IMR-90 (cell line): ENCODE measurements around the gene CEP128. TPM values are rescaled to one million over a fixed set of nuclear protein-coding genes. Genes with fewer than 3 reads are reported as not detected.

Experiments
- ATAC-seq: fragments of 200-7000 bp; cut with Tn5 transposase; 2 replicates; pipeline ENCODE4 v1.9.1; 2020; ENCODE audit warnings: low read depth, mild to moderate bottlenecking, moderate library complexity
- BruUV-seq: library from RNA; stranded (reverse); fragments of 400-500 nt; replicated peaks from 2 replicates; lab custom pipeline; 2021; lab: Mats Ljungman, UMichigan
- CTCF ChIA-PET: fragments of 300-600 bp; formaldehyde crosslinking; extraction: SDS; loops from one replicate; lab custom pipeline; 2021; ENCODE audit warnings: antibody characterized with exemption; lab: Yijun Ruan, JAX
- POLR2A ChIA-PET: fragments of 300-600 bp; sonication (Branson Sonifier 250); formaldehyde crosslinking; loops from one replicate; lab custom pipeline; 2022; ENCODE audit warnings: antibody characterized with exemption; ENCODE audit not compliant: unreplicated experiment; lab: Charles Lee
- DNase-seq: peaks from one replicate; pipeline ENCODE4 v3.0.0; 2013
- H2AFZ ChIP-seq: replicated peaks from 2 replicates; pipeline ENCODE3; 2013; ENCODE audit warnings: low read length, mild to moderate bottlenecking; ENCODE audit not compliant: poor library complexity
- H2AK5ac ChIP-seq: 2 replicates; pipeline ENCODE4 v1.6.1; 2013; ENCODE audit warnings: low read depth, low read length, inconsistent platforms
- H2AK9ac ChIP-seq: replicated peaks from 2 replicates; pipeline ENCODE3; 2013; ENCODE audit warnings: mild to moderate bottlenecking, low read depth, low read length, moderate library complexity; ENCODE audit not compliant: poor library complexity
- H2BK120ac ChIP-seq: 2 replicates; pipeline ENCODE4 v1.6.1; 2013; ENCODE audit warnings: low read depth, low read length, inconsistent platforms
- H2BK15ac ChIP-seq: 3 replicates; pipeline ENCODE4 v1.6.1; 2013; ENCODE audit warnings: low read depth, low read length, inconsistent platforms
- H2BK20ac ChIP-seq: 2 replicates; pipeline ENCODE4 v1.6.1; 2013; ENCODE audit warnings: low read depth, mild to moderate bottlenecking, inconsistent platforms, low read length, moderate library complexity
- H2BK5ac ChIP-seq: 2 replicates; pipeline ENCODE4 v1.6.1; 2013; ENCODE audit warnings: mild to moderate bottlenecking, low read depth, low read length, inconsistent platforms; ENCODE audit not compliant: poor library complexity, severe bottlenecking
- H3K14ac ChIP-seq: replicated peaks from 2 replicates; pipeline ENCODE4 v1.6.1; 2013; ENCODE audit warnings: low read depth, low read length, inconsistent platforms
- H3K18ac ChIP-seq: 2 replicates; pipeline ENCODE4 v1.6.1; 2013; ENCODE audit warnings: low read depth, low read length, control low read depth
- H3K23ac ChIP-seq: 2 replicates; pipeline ENCODE4 v1.6.1; 2013; ENCODE audit warnings: low read depth, low read length, inconsistent platforms
- H3K27ac ChIP-seq: 2 replicates; pipeline ENCODE4 v1.5.1; 2013; ENCODE audit warnings: mild to moderate bottlenecking, control low read depth, low read length; ENCODE audit not compliant: insufficient read depth
- H3K27me3 ChIP-seq: 2 replicates; pipeline ENCODE4 v1.6.1; 2013; ENCODE audit warnings: low read length; ENCODE audit not compliant: control insufficient read depth, insufficient read depth
- H3K36me3 ChIP-seq: 2 replicates; pipeline ENCODE4 v1.6.1; 2013; ENCODE audit warnings: low read length, mixed read lengths; ENCODE audit not compliant: control insufficient read depth, insufficient read depth
- H3K4ac ChIP-seq: 2 replicates; pipeline ENCODE4 v1.6.1; 2013; ENCODE audit warnings: low read depth, low read length, inconsistent platforms
- H3K4me1 ChIP-seq: 2 replicates; pipeline ENCODE4 v1.6.1; 2013; ENCODE audit warnings: low read length, mixed read lengths; ENCODE audit not compliant: control insufficient read depth, insufficient read depth
- H3K4me2 ChIP-seq: 2 replicates; pipeline ENCODE4 v1.6.1; 2013; ENCODE audit warnings: low read depth, mild to moderate bottlenecking, control low read depth, low read length, moderate library complexity
- H3K4me3 ChIP-seq: 2 replicates; pipeline ENCODE4 v1.5.1; 2013; ENCODE audit warnings: low read depth, mild to moderate bottlenecking, control low read depth, low read length, moderate library complexity; ENCODE audit not compliant: insufficient read depth
- H3K56ac ChIP-seq: 2 replicates; pipeline ENCODE4 v1.6.1; 2013; ENCODE audit warnings: low read length, inconsistent platforms; ENCODE audit not compliant: insufficient read depth; ENCODE audit errors: extremely low read depth
- H3K79me1 ChIP-seq, 2 experiments: 2 replicates each; pipeline ENCODE4 v1.6.1; 2013; ENCODE audit warnings: low read length in 2 of 2, inconsistent platforms in 1 of 2, low read depth in 1 of 2
- H3K9ac ChIP-seq: 2 replicates; pipeline ENCODE4 v1.6.1; 2013; ENCODE audit warnings: low read depth, low read length, control low read depth
- H3K9me1 ChIP-seq: 2 replicates; pipeline ENCODE4 v1.6.1; 2013; ENCODE audit warnings: low read length, inconsistent platforms; ENCODE audit not compliant: insufficient read depth
- H3K9me3 ChIP-seq: 2 replicates; pipeline ENCODE4 v1.6.1; 2013; ENCODE audit warnings: low read length; ENCODE audit not compliant: control insufficient read depth, insufficient read depth
- H4K20me1 ChIP-seq: 2 replicates; pipeline ENCODE4 v1.6.1; 2013; ENCODE audit warnings: low read length, inconsistent platforms; ENCODE audit not compliant: insufficient read depth
- H4K5ac ChIP-seq: 2 replicates; pipeline ENCODE4 v1.6.1; 2013; ENCODE audit warnings: mild to moderate bottlenecking, low read depth, low read length, control low read depth
- H4K8ac ChIP-seq, 2 experiments: 2 replicates each; pipeline ENCODE4 v1.6.1; 2013; ENCODE audit warnings: low read depth in 2 of 2, low read length in 2 of 2, control low read depth in 1 of 2, inconsistent platforms in 1 of 2
- H4K91ac ChIP-seq: 2 replicates; pipeline ENCODE4 v1.6.1; 2013; ENCODE audit warnings: low read depth, low read length, inconsistent platforms; ENCODE audit not compliant: insufficient read depth
- CTCF ChIP-seq: conservative IDR thresholded peaks from 2 replicates; pipeline ENCODE4 v1.5.1; 2012; ENCODE audit warnings: mild to moderate bottlenecking, low read depth, low read length, improper control_type of control experiment
- MXI1 ChIP-seq: IDR thresholded peaks from 2 replicates; pipeline ENCODE4 v1.6.1; 2012; ENCODE audit warnings: low read depth, mild to moderate bottlenecking, low read length, moderate library complexity, borderline replicate concordance
- WGBS, 2 experiments: methylation state at CpG; one replicate each; pipeline versions ENCODE4 v1.1.5 to v1.1.7; 2013; ENCODE audit warnings: missing lambda C conversion rate in 2 of 2; ENCODE audit not compliant: insufficient read length in 1 of 2; ENCODE audit errors: extremely low coverage in 2 of 2; 5-methylcytosine and 5-hydroxymethylcytosine counted together
- dilution Hi-C: fragments of 300-500 bp; cut with HindIII; formaldehyde crosslinking; loops from one replicate; pipeline ENCODE4 v1.14.3; 2018; ENCODE audit warnings: low sequenced_read_pairs; ENCODE audit not compliant: unreplicated experiment
- in situ Hi-C: fragments of 300-500 bp; cut with MboI; formaldehyde crosslinking; loops from 3 replicates; pipeline ENCODE4 v1.14.3; 2019; ENCODE audit warnings: low sequenced_read_pairs, inconsistent platforms, mixed read lengths
- intact Hi-C: fragments of 100-400 bp; cut with micrococcal nuclease; formaldehyde crosslinking; loops from 2 replicates; pipeline ENCODE4 v1.10.0; 2022
- polyA plus RNA-seq, 3 experiments: library from polyadenylated mRNA; depleted of rRNA; stranded (reverse); fragments of >200 nt; gene quantifications; 2 replicates each; pipeline ENCODE4 v1.2.3, GENCODE V29; 2012; ENCODE audit warnings: low replicate concordance in 1 of 3
- total RNA-seq: library from RNA; depleted of rRNA; stranded (reverse); fragments of >200 nt; gene quantifications from 2 replicates; pipeline ENCODE4 v1.2.3, GENCODE V29; 2012

Gene CEP128
- total and polyA plus RNA-seq, 2 of the 4 experiments (the other 2 are of a cell fraction), result 1.9 to 5.7 TPM

GRCh38 chr14:80982711-80983110 is 41.2 kb upstream of the CEP128 start:
- Histone ChIP-seq H2BK120ac (no peak overlapping the region), H2AK9ac (no peak overlapping the region), H3K14ac (no peak overlapping the region), H2BK5ac (no peak overlapping the region), H3K9me3 (no peaks in the 10 kb centered on the region), H4K20me1 (no peaks in the 10 kb centered on the region), H2AFZ (no peak overlapping the region), H3K9ac (no peak overlapping the region), H3K9me1 (no peaks in the 10 kb centered on the region), H2BK20ac (no peak overlapping the region), H4K8ac (no peak overlapping the region), H3K23ac (no peak overlapping the region), H2BK15ac (no peak overlapping the region), H3K4ac (no peak overlapping the region), H3K79me1 (no peaks in the 10 kb centered on the region), H3K56ac (no peak overlapping the region), H3K36me3 (no peaks in the 10 kb centered on the region), H3K4me3 (no peak overlapping the region), H3K4me1 (no peaks in the 10 kb centered on the region), H3K18ac (no peak overlapping the region), H3K4me2 (no peak overlapping the region), H2AK5ac (no peak overlapping the region), H4K5ac (no peak overlapping the region), H4K91ac (no peak overlapping the region), H3K27ac (no peak overlapping the region), H3K27me3 (peaks cover 12% of the 10 kb centered on the region)
- dilution Hi-C loops (no loop called here), intact Hi-C loops (no loop called here), in situ Hi-C loops (no loop called here)
- DNase-seq (no peak), ATAC-seq (no peak)
- ChIA-PET POLR2A (no interaction called here), CTCF (no interaction called here)
- no CpG with 5 or more reads among the region's 2 CpGs for WGBS, 2 experiments
- no TSS peak for BruUV-seq
- TF ChIP-seq MXI1 (no peak), CTCF (no peak)
